ENCODE measurements around the gene GPN3.
"Not testable (repeated sequence)": the region's sequence is repeated elsewhere in the genome, so short reads cannot be mapped to it uniquely, and the experiment has no call there.

GPN3 gene

DNA sequence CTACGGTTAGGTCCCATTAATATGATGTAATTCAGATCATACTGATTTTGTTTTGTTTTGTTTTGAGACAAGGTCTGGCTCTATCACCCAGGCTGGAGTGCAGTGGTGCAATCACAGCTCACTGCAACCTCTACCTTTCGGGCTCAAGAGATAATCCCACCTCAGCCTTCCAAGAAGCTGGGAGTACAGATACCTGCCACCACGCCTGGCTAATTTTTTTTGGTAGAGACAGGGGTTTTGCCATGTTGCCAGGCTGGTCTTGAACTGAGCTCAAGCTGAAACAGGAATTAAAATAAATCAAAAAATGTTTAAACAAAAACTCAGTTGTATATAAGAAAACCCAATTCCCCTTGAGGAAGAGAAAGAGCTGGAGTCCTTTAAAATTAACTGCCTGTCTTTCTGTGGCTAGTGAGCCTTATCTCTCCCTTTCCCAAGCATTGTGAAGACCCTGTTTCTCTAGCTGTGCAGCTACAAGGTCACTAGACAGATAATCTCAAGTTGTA lies 46.8 kb downstream of the GPN3 start:
- intact Hi-C loops (cut with DNase I; ENCODE audit: low total_unique reads): loop anchor here (10.0 kb wide), 1 partner anchor 66 kb away; no protein-coding TSS in a partner anchor
- Histone ChIP-seq H3K4me1 (no peaks in the 10 kb centered on the region), H3K27ac (no peak overlapping the region), H3K9me3 (no peaks in the 10 kb centered on the region), H3K27me3 (no peaks in the 10 kb centered on the region), H3K36me3 (no peaks in the 10 kb centered on the region), H3K4me3 (no peak overlapping the region)
- TF ChIP-seq, protein P1, sequence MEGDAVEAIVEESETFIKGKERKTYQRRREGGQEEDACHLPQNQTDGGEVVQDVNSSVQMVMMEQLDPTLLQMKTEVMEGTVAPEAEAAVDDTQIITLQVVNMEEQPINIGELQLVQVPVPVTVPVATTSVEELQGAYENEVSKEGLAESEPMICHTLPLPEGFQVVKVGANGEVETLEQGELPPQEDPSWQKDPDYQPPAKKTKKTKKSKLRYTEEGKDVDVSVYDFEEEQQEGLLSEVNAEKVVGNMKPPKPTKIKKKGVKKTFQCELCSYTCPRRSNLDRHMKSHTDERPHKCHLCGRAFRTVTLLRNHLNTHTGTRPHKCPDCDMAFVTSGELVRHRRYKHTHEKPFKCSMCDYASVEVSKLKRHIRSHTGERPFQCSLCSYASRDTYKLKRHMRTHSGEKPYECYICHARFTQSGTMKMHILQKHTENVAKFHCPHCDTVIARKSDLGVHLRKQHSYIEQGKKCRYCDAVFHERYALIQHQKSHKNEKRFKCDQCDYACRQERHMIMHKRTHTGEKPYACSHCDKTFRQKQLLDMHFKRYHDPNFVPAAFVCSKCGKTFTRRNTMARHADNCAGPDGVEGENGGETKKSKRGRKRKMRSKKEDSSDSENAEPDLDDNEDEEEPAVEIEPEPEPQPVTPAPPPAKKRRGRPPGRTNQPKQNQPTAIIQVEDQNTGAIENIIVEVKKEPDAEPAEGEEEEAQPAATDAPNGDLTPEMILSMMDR (IDR thresholded peaks at IDR 0.05): no peak
- no peak for DNase-seq

DNA sequence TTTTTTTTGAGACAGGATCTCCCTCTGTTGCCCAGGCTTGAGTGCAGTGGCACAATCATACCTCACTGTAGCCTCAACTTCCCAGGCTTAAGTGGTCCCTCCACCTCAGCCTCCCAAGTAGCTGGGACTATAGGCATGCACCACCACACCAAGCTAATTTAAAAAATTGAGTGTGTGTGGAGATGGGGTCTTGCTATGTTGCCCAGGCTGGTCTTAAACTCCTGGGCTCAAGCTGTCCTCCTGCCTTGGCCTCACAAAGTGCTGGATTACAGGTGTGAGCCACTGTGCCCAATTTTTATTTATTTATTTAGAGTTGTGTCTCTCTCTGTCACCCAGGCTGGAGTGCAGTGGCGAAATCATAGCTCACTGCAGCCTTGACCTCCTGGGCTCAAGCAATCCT lies 47.4 kb downstream of the GPN3 start:
- intact Hi-C loops (cut with DNase I; ENCODE audit: low total_unique reads): loop anchor here (10.0 kb wide), 1 partner anchor 66 kb away; no protein-coding TSS in a partner anchor
- not testable (repeated sequence) for H3K4me1 ChIP-seq, DNase-seq, H3K27me3 ChIP-seq, H3K4me3 ChIP-seq, H3K9me3 ChIP-seq, H3K36me3 ChIP-seq, H3K27ac ChIP-seq

DNA sequence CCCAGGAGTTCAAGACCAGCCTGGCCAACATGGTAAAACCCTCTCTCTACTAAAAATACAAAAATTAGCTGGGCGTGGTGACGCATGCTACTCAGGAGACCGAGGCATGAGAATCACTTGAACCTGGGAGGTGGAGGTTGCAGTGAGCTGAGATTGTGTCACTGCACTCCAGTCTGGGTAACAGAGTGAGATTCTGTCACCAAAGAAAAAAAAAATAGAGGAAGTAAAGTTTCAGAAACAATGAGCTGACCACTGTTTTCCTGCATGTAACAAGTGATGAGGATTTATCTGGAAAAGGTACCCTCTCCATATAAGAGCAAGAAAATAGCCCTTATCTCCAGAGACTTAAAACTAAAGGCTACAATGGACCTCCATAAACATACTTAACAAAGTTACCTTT lies 50.9 kb downstream of the GPN3 start:
- H3K27me3 ChIP-seq, DNase-seq, H3K4me1 ChIP-seq, H3K36me3 ChIP-seq, H3K27ac ChIP-seq, H3K9me3 ChIP-seq, H3K4me3 ChIP-seq: not testable (repeated sequence)
- intact Hi-C loops (cut with DNase I; ENCODE audit: low total_unique reads): loop anchor here (10.0 kb wide), 1 partner anchor 112 kb away; no protein-coding TSS in a partner anchor

DNA sequence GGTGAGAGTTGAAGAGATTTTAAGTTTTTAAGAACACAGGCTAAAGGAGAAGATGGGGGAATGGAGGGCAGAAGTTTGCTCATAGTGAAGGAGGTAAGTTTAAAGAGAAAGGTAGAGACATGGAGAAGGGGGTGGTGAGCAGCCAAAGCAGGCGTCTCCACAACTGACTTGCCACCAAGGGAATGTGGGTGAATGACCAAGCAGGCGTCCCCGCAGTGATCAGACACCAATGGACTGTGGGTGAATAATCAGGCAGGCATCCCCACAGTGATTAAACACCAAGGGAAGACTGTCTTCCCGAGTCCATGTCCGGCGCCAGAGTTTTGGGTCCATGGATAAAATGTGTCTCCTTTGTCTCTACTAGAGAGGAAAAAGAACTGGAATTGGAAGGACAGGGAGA lies 58.0 kb downstream of the GPN3 start:
- H3K36me3 ChIP-seq, H3K27me3 ChIP-seq, DNase-seq, H3K4me3 ChIP-seq, H3K27ac ChIP-seq, H3K9me3 ChIP-seq, H3K4me1 ChIP-seq: not testable (repeated sequence)
- intact Hi-C loops (cut with DNase I; ENCODE audit: low total_unique reads): loop anchor here (10.0 kb wide), 1 partner anchor 105 kb away; no protein-coding TSS in a partner anchor

DNA sequence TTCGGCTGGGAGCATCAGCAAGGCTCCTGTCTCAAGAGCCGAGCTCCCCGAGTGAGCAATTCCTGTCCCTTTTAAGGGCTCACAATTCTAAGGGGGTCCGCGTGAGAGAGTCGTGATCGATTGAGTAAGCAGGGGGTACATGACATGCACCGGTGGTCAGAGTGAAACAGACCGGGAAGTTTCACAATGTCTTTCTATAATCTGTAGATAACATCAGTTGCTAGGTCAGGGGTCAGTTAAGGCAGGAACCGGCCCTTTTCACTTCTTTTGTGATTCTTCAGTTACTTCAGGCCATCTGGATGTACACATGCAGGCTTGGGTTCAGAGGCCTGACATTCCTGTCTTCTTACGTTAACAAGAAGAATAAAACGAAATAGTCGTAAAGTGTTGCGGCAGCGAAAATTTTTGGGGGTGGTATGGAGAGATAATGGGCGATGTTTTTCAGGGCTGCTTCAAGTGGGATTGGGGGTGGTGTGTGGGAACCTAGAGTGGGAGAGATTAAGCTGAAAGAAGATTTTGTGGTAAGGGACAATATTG lies 62.9 kb downstream of the GPN3 start:
- DNase-seq; intact Hi-C loops (cut with DNase I; ENCODE audit: low total_unique reads); H3K4me3 ChIP-seq; H3K27ac ChIP-seq; H3K27me3 ChIP-seq; H3K9me3 ChIP-seq: not testable (repeated sequence)
- Histone ChIP-seq H3K4me1 (peaks cover 0 to 23% (median 13%) of the 10 kb centered on the region in 4 donors), H3K36me3 (peaks cover 0 to 13% (median 13%) of the 10 kb centered on the region in 3 donors)

DNA sequence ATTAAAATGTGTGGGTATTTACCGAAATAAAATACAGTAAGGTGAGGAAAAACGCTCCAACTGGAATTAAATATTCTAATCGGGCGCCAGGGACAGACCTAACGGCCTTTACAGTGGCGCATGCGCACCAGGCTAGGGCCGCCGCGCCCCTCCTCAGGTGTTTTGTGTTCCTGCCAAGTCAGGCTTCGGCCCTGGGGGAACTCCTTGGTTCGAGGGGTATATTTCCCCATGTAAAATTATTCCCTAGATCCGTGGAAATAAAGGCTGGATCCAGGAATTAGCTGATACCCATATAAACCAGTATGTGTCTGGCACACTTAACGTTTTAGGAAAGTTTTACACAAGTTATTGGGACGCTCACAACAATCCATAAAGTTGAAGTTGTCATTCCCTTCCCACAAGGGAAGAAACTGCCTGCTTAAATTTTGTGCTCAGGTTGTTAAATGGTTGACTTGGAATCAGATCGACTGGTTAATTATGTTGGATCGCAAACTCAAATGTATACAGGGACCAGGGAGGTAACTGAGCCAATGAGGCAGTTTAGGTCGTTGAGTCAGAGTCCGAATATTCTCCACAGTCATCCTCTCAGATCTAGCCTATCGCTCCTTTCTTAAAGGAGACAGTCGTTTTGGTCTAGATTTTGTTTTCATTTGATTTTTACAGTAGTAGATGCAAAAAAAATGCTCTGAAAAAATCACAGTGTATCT lies 63.9 kb downstream of the GPN3 start:
- H3K4me3 ChIP-seq: peak overlapping the region; percentile 93 to 100
- peak; percentile 41 to 78 for DNase-seq
- H3K4me1 ChIP-seq: peaks cover 0 to 26% (median 13%) of the 10 kb centered on the region in 4 donors
- peaks cover 0 to 21% (median 14%) of the 10 kb centered on the region in 3 donors for H3K36me3 ChIP-seq
- TF ChIP-seq, protein P1 (IDR thresholded peaks at IDR 0.05): no peak
- H3K27ac ChIP-seq: peak overlapping the region; percentile 86 to 87
- no peaks in the 10 kb centered on the region for H3K9me3 ChIP-seq
- H3K27me3 ChIP-seq: peaks cover 0 to 2% of the 10 kb centered on the region in 2 donors
- intact Hi-C loops (cut with DNase I; ENCODE audit: low total_unique reads): no loop called here

DNA sequence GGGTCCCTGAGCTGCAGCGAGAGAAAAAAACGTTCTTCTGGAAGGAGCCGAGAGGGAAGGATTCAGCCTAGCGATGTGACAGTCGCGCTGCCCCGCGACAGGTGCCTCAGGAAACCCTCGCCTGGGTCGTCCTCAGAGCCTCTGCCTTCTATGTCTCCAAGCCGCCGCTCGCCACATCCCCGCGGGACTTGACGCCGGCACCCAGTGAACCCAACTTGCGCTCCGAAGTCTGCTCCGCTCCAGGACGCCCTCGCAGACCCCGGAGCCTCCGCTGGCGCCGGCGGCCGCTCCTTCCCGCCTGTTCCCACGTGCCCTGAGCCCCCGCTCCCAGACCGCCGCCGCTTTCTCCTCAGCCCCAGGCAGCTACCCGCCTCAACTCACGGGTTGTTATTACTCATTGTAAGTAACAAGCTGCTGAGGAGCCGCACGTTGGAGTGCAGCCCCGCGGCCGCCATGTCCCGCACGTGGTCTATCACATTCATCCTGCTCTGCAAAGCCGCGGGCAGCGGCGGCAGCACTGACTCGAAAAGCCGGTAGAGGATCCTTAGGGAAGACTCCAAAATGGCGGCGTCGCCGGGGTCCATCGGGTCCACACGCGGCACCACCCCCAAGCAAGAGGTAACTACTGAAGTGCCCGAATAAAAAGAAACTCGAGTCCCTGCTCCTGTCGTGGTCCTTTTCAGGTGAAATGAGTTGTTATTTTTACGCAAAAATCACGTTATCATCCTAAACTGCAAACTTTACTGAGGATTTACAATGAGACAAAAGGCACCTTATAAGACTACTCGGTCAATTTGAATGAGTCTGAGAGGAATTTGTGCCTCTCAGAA lies 64.7 kb downstream of the GPN3 start, which contains the start of gene ANAPC7:
ANAPC7 (minus strand) TSS at position 563 of the 830 bp plus-strand sequence; CDS start at position 482, 81 bp downstream.
- H3K4me3 ChIP-seq: peak within 1 kb of the TSS; percentile 93 to 100
- H3K36me3 ChIP-seq: peaks cover 0 to 21% (median 14%) of the 10 kb centered on the region in 3 donors
- peak; percentile 91 to 94 for DNase-seq
- intact Hi-C loops (cut with DNase I; ENCODE audit: low total_unique reads): no loop called here
- TF ChIP-seq, protein P1 (IDR thresholded peaks at IDR 0.05): no peak
- H3K9me3 ChIP-seq: no peaks in the 10 kb centered on the region
- peak within 1 kb of the TSS; percentile 86 to 87 for H3K27ac ChIP-seq
- H3K27me3 ChIP-seq: no peaks in the 10 kb centered on the region
- peaks cover 0 to 26% (median 13%) of the 10 kb centered on the region in 4 donors for H3K4me1 ChIP-seq

Measured in tibial artery (tissue), 4 donors.